Measurements from ENCODE around the gene FGF7.

GRCh38 chr15:49528289-49528688 is 105.2 kb downstream of the FGF7 start:
- TF ChIP-seq CTCF (IDR thresholded peaks at IDR 0.05) (no peak), POLR2A (IDR thresholded peaks at IDR 0.05) (no peak)

All from breast epithelium (tissue), 3 donors.